B cell (primary cell): ENCODE measurements around the gene ATP23. TPM values are rescaled to one million over a fixed set of nuclear protein-coding genes. Genes with fewer than 3 reads are reported as not detected.

Source experiments
- ATAC-seq: fragments of 200-7000 bp; cut with Tn5 transposase; one replicate; pipeline ENCODE4 v1.10.0; 2021; ENCODE audit warnings: low read depth, mild to moderate bottlenecking, moderate number of reproducible peaks, moderate library complexity
- CTCF ChIA-PET: fragments of 350-600 bp; sonication (Branson Sonifier 250); formaldehyde crosslinking; loops from one replicate; lab custom pipeline; 2021; ENCODE audit warnings: antibody characterized with exemption, inconsistent platforms; lab: Charles Lee
- POLR2A ChIA-PET: fragments of 350-600 bp; sonication (Branson Sonifier 250); formaldehyde crosslinking; loops from one replicate; lab custom pipeline; 2021; ENCODE audit warnings: antibody characterized with exemption; lab: Charles Lee
- DNase-seq: peaks from one replicate; pipeline ENCODE4 v3.0.0; 2013
- H2AFZ ChIP-seq: 2 replicates; pipeline ENCODE4 v1.6.1; 2012; ENCODE audit warnings: mild to moderate bottlenecking, low read depth, low read length; ENCODE audit not compliant: insufficient read depth, poor library complexity, severe bottlenecking
- H3K27ac ChIP-seq, 2 donors: 1 replicate in 1 of 2; 2 replicates in 1 of 2; pipeline ENCODE4 v1.5.1; 2012 to 2013; ENCODE audit warnings: low read length in 2 of 2, mild to moderate bottlenecking in 2 of 2, moderate library complexity in 1 of 2
- H3K27me3 ChIP-seq, 4 experiments: fragments of 200-600 bp in 1 of 4; sonication (generic) in 1 of 4; replicated peaks in 1 of 4; 1 replicate in 2 of 4; 2 replicates in 2 of 4; pipeline versions ENCODE4 v1.6.1 to v1.7.0; 2013 to 2016; ENCODE audit warnings: low read length in 3 of 4, mild to moderate bottlenecking in 2 of 4, mixed read lengths in 1 of 4, moderate library complexity in 1 of 4; ENCODE audit not compliant: insufficient read depth in 4 of 4, control insufficient read depth in 3 of 4; ENCODE audit errors: control extremely low read depth in 1 of 4
- H3K36me3 ChIP-seq, 2 experiments: replicated peaks in 1 of 2; 1 replicate in 1 of 2; 2 replicates in 1 of 2; pipeline versions ENCODE4 v1.6.1 to v1.7.1; 2013; ENCODE audit warnings: low read length in 1 of 2; ENCODE audit not compliant: insufficient read depth in 2 of 2, control insufficient read depth in 1 of 2; ENCODE audit errors: control extremely low read depth in 1 of 2, extremely low read depth in 1 of 2
- H3K4me1 ChIP-seq, 2 donors: fragments of 200-600 bp in 1 of 2; sonication (generic) in 1 of 2; 1 replicate in 1 of 2; 2 replicates in 1 of 2; pipeline versions ENCODE4 v1.5.1 to v1.6.1; 2013 to 2017; ENCODE audit warnings: low read length in 2 of 2; ENCODE audit not compliant: control insufficient read depth in 2 of 2, insufficient read depth in 2 of 2
- H3K4me2 ChIP-seq: replicated peaks from 2 replicates; pipeline ENCODE3; 2012; ENCODE audit warnings: mild to moderate bottlenecking, low read depth, low read length; ENCODE audit not compliant: poor library complexity, severe bottlenecking
- H3K4me3 ChIP-seq, 5 experiments: fragments of 200-600 bp in 1 of 5; sonication (generic) in 1 of 5; 1 replicate in 3 of 5; 2 replicates in 2 of 5; pipeline versions ENCODE4 v1.5.1 to v1.7.0; 2011 to 2016; ENCODE audit warnings: low read length in 4 of 5, mild to moderate bottlenecking in 4 of 5, low read depth in 2 of 5, control low read depth in 1 of 5, moderate library complexity in 1 of 5; ENCODE audit not compliant: insufficient read depth in 1 of 5; ENCODE audit errors: control extremely low read depth in 1 of 5, extremely low read depth in 1 of 5
- H3K79me2 ChIP-seq: fragments of 200-600 bp; sonication (generic); one replicate; pipeline ENCODE4 v1.6.0; 2016; ENCODE audit warnings: low read length; ENCODE audit not compliant: control insufficient read depth, insufficient read depth
- H3K9ac ChIP-seq: fragments of 200-600 bp; sonication (generic); 2 replicates; pipeline ENCODE4 v1.6.1; 2017; ENCODE audit warnings: mild to moderate bottlenecking, low read length, moderate library complexity
- H3K9me3 ChIP-seq, 3 donors: one replicate each; pipeline versions ENCODE4 v1.6.1 to v1.7.1; 2013; ENCODE audit warnings: low read length in 2 of 3; ENCODE audit not compliant: control insufficient read depth in 2 of 3, insufficient read depth in 1 of 3; ENCODE audit errors: control extremely low read depth in 1 of 3
- H4K20me1 ChIP-seq: 2 replicates; pipeline ENCODE4 v1.6.0; 2012; ENCODE audit warnings: mild to moderate bottlenecking, low read length; ENCODE audit not compliant: insufficient read depth, control insufficient read depth, poor library complexity, severe bottlenecking
- H3K27ac Mint-ChIP-seq: one replicate; pipeline ENCODE4 v1.8.0; 2021; ENCODE audit warnings: mixed read lengths
- H3K27me3 Mint-ChIP-seq: one replicate; pipeline ENCODE4 v1.8.0; 2021; ENCODE audit warnings: mixed read lengths
- H3K4me1 Mint-ChIP-seq: one replicate; pipeline ENCODE4 v1.8.0; 2021; ENCODE audit warnings: mixed read lengths
- H3K4me3 Mint-ChIP-seq: one replicate; pipeline ENCODE4 v1.8.0; 2021; ENCODE audit warnings: mixed read lengths
- H3K9me3 Mint-ChIP-seq: one replicate; pipeline ENCODE4 v1.8.0; 2022; ENCODE audit warnings: mixed read lengths; ENCODE audit not compliant: insufficient read depth
- CTCF ChIP-seq: fragments of 200-600 bp; IDR thresholded peaks from one replicate; pipeline ENCODE4 v1.8.0; 2022; ENCODE audit warnings: antibody characterized with exemption, mild to moderate bottlenecking
- EZH2 ChIP-seq: IDR thresholded peaks from 2 replicates; pipeline ENCODE4 v1.6.1; 2012; ENCODE audit warnings: borderline replicate concordance, low read depth, mild to moderate bottlenecking, moderate library complexity, low read length; ENCODE audit not compliant: insufficient read depth, poor library complexity, severe bottlenecking
- WGBS: methylation state at CpG from one replicate; pipeline ENCODE4 v1.1.5; 2013; ENCODE audit warnings: missing lambda C conversion rate; ENCODE audit not compliant: insufficient coverage; 5-methylcytosine and 5-hydroxymethylcytosine counted together
- intact Hi-C: fragments of 100-400 bp; cut with micrococcal nuclease; formaldehyde crosslinking; loops from one replicate; pipeline ENCODE4 v1.10.0; 2022
- polyA plus RNA-seq: library from polyadenylated mRNA; depleted of rRNA; stranded (reverse); fragments of >200 nt; gene quantifications from 2 replicates; pipeline ENCODE4 v1.2.3, GENCODE V29; 2012
- total RNA-seq, 2 donors: library from RNA; stranded (reverse); fragments of 120-200 nt in 1 of 2; gene quantifications; 1 replicate in 1 of 2; 2 replicates in 1 of 2; pipeline versions ENCODE4 v1.2.3 to v1.2.4, GENCODE V29; 2013 to 2022

The ATP23 gene
- total and polyA plus RNA-seq, 2 donors (not counting 1 experiment from before 2014, with no cell fraction given), result 6.2 to 16.3 TPM

DNA sequence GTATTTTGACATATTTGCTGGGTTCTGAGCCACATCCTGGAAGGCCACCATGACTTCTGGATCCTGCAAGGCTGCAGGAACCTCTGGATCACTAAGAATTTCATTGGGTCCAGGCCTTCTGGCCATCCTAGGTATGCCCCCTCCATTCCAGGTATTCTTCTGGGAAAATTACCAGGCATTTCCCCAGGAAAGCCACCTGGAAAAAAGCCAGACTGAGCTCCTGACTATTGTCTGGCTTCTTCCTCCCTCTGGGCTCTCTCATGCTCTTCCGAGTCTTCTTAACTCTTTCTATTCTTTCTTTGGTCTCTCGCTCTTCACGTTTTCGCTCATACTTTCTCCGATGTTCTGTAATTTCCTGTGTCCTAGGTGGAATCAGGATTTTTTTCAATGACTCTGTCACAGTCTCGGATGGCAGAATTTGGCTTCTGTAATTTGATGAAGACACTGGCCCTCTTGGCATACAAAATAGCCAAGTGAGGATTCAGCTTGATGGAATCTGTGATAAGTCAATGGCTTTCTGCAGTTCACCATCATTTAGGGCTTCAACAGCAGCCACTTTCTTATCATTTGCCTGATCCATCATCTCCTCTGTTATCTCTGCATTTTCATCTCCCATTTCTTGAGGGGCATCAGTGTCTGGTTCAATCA, 42.6 kb downstream of the ATP23 start:
- no peak overlapping the region for H2AFZ ChIP-seq
- H3K9ac ChIP-seq, result no peak overlapping the region
- ChIA-PET POLR2A (no interaction called here), CTCF (interaction anchor here (0.5 to 1.5 kb wide), 3 partner anchors 325 to 1824 kb away, joined by 3 to 6 read pairs (median 4); no protein-coding TSS in a partner anchor)
- Mint-ChIP-seq H3K27me3 (peaks cover 19% of the 10 kb centered on the region), H3K4me3 (no peak overlapping the region), H3K27ac (no peak overlapping the region), H3K4me1 (no peaks in the 10 kb centered on the region), H3K9me3 (no peaks in the 10 kb centered on the region)
- no peak overlapping the region for H3K4me2 ChIP-seq
- WGBS, result 80% methylated on average over 2 of the region's 6 CpGs
- H3K4me3 ChIP-seq, result no peak overlapping the region
- ATAC-seq (no peak), DNase-seq (no peak)
- no peak overlapping the region for H3K27ac ChIP-seq
- TF ChIP-seq CTCF, result no peak
- TF ChIP-seq EZH2, result no peak
- no peaks in the 10 kb centered on the region for H3K79me2 ChIP-seq
- no peaks in the 10 kb centered on the region for H3K4me1 ChIP-seq
- no peaks in the 10 kb centered on the region for H3K27me3 ChIP-seq
- no peaks in the 10 kb centered on the region for H4K20me1 ChIP-seq
- H3K9me3 ChIP-seq, result no peaks in the 10 kb centered on the region
- intact Hi-C loops, result no loop called here
- H3K36me3 ChIP-seq, result no peaks in the 10 kb centered on the region

DNA sequence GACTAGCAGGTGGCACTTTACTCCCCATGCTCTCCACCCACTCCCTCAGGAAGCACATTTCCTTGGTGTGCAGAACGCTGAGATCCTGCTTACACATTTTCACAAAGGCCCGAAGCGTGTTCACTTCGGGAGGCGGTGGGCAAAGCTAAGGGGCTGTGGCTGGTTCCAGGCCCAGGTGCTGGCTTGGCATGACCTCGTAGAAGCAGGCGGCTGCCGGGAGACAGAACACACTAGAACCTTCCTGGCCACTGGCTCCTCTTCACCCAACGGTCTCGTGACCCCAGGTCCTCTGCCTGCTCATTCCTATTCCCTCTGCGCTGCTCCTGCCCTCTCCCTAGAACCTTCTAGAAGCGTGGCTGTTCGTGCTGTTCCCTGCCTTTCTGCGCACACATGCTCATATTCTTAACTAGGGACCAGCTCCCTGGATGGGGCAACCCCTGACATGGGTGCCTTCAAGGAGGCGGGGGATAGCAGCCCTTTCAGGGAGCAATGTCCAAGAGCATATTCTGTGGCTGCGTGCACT, 43.3 kb downstream of the ATP23 start:
- Histone ChIP-seq H3K27ac (no peak overlapping the region), H3K27me3 (no peaks in the 10 kb centered on the region), H3K4me1 (no peaks in the 10 kb centered on the region), H3K36me3 (no peaks in the 10 kb centered on the region), H3K9me3 (no peaks in the 10 kb centered on the region), H3K9ac (no peak overlapping the region), H3K79me2 (no peaks in the 10 kb centered on the region), H3K4me2 (no peak overlapping the region), H2AFZ (no peak overlapping the region), H3K4me3 (no peak overlapping the region), H4K20me1 (no peaks in the 10 kb centered on the region)
- POLR2A ChIA-PET, result no interaction called here
- CTCF ChIA-PET, result no interaction called here
- H3K9me3 Mint-ChIP-seq, result no peaks in the 10 kb centered on the region
- DNase-seq, result no peak
- H3K4me1 Mint-ChIP-seq, result no peaks in the 10 kb centered on the region
- WGBS, result 93% methylated on average over 15 of the region's 16 CpGs
- no peak for ATAC-seq
- no peak overlapping the region for H3K4me3 Mint-ChIP-seq
- TF ChIP-seq EZH2 (no peak), CTCF (no peak)
- intact Hi-C loops, result no loop called here
- peaks cover 20% of the 10 kb centered on the region for H3K27me3 Mint-ChIP-seq
- no peak overlapping the region for H3K27ac Mint-ChIP-seq
